Prostate gland (tissue), 2 donors: Measurements from ENCODE around the gene PPP2R5E. TPM values are rescaled to one million over a fixed set of nuclear protein-coding genes. Genes with fewer than 3 reads are reported as not detected.

Experiments used
- DNase-seq: peaks from one replicate; pipeline ENCODE4 v3.0.0-alpha.2; 2019; ENCODE audit warnings: low spot score
- H3K27ac ChIP-seq, 2 donors: fragments of 200-600 bp; sonication (generic); 2 replicates each; pipeline ENCODE4 v1.5.1; 2017 to 2019
- H3K27me3 ChIP-seq: fragments of 200-600 bp; sonication (generic); replicated peaks from 2 replicates; pipeline ENCODE4 v1.5.1; 2019; ENCODE audit not compliant: insufficient read depth
- H3K36me3 ChIP-seq, 2 donors: fragments of 200-600 bp; sonication (generic); 1 replicate in 1 of 2; 2 replicates in 1 of 2; pipeline versions ENCODE4 v1.5.1 to v1.8.1; 2017 to 2019
- H3K4me1 ChIP-seq: fragments of 200-600 bp; sonication (generic); replicated peaks from 2 replicates; pipeline ENCODE4 v1.5.1; 2019
- H3K4me3 ChIP-seq, 2 donors: fragments of 200-600 bp; sonication (generic); 2 replicates each; pipeline ENCODE4 v1.5.1; 2017 to 2019
- H3K9me3 ChIP-seq: fragments of 200-600 bp; sonication (generic); 2 replicates; pipeline ENCODE4 v1.5.1; 2017
- CTCF ChIP-seq, 4 experiments: fragments of 200-600 bp in 2 of 4; fragments of 450-650 bp in 2 of 4; sonication (generic) in 2 of 4; IDR thresholded peaks; 1 replicate in 3 of 4; 2 replicates in 1 of 4; pipeline ENCODE4 v1.5.1; 2016 to 2019; ENCODE audit warnings: antibody characterized with exemption in 4 of 4, mild to moderate bottlenecking in 2 of 4, moderate library complexity in 2 of 4
- POLR2A ChIP-seq: fragments of 450-650 bp; IDR thresholded peaks from one replicate; pipeline ENCODE4 v1.6.1; 2016; ENCODE audit warnings: antibody characterized with exemption, mild to moderate bottlenecking
- POLR2AphosphoS5 ChIP-seq: sonication (generic); formaldehyde crosslinking; IDR thresholded peaks from one replicate; pipeline ENCODE4 v1.6.1; 2017; ENCODE audit warnings: antibody characterized with exemption
- WGBS: methylation state at CpG from one replicate; pipeline ENCODE4 v1.1.5; 2018; 5-methylcytosine and 5-hydroxymethylcytosine counted together
- intact Hi-C: fragments of 100-400 bp; cut with DNase I; formaldehyde crosslinking; loops from one replicate; pipeline ENCODE4 v1.14.2; 2022
- total RNA-seq, 2 donors: library from RNA; depleted of rRNA; stranded (reverse); fragments of >200 nt; gene quantifications; one replicate each; pipeline ENCODE4 v1.1.0, GENCODE V29; 2016

The PPP2R5E gene
- total RNA-seq, 2 donors from 2014 or later, result 23.5 to 30.0 TPM

- intact Hi-C loops, result no loop called here
- 47% methylated on average over 3 of the region's 3 CpGs for WGBS
- no peaks in the 10 kb centered on the region for H3K4me1 ChIP-seq
- TF ChIP-seq POLR2A (no peak), CTCF (IDR thresholded peaks at IDR 0.05) (no peak), POLR2AphosphoS5 (no peak)
- H3K36me3 ChIP-seq, result no peaks in the 10 kb centered on the region
- H3K9me3 ChIP-seq, result no peaks in the 10 kb centered on the region
- H3K27me3 ChIP-seq, result no peaks in the 10 kb centered on the region
- no peak overlapping the region for H3K4me3 ChIP-seq
- DNase-seq, result no peak
- no peak overlapping the region for H3K27ac ChIP-seq
These were observed 197.4 kb downstream of the PPP2R5E start for GRCh38 chr14:63345826-63346225.

DNA sequence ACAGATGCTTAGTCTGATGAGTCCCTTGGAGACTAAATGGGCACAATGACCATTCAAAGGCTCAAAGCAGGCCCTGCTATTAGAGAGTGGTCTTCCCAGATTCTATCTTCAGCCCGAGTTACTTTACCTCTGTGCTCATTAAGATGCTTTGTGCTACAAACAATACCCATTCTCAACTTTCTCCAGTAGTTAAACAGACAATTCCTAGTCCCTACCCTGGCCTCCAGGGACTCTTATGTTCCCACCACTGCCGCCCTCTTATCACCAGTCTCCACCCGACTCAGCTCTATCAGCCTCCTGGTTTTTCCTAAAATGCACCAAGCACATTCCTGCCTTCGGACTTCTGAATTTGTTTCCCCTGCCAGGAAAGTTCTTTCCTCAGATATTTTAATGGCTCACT lies 198.8 kb downstream of the PPP2R5E start:
- DNase-seq, result no peak
- no peaks in the 10 kb centered on the region for H3K27me3 ChIP-seq
- no peaks in the 10 kb centered on the region for H3K36me3 ChIP-seq
- no peak overlapping the region for H3K27ac ChIP-seq
- H3K4me1 ChIP-seq, result no peaks in the 10 kb centered on the region
- TF ChIP-seq CTCF (IDR thresholded peaks at IDR 0.05) (no peak), POLR2A (no peak), POLR2AphosphoS5 (no peak)
- intact Hi-C loops, result no loop called here
- WGBS, result 74% methylated on average over 4 of the region's 4 CpGs
- no peaks in the 10 kb centered on the region for H3K9me3 ChIP-seq
- H3K4me3 ChIP-seq, result no peak overlapping the region

- 100% methylated on average over 1 of the region's 1 CpG for WGBS
- Histone ChIP-seq H3K27ac (no peak overlapping the region), H3K27me3 (no peaks in the 10 kb centered on the region), H3K4me1 (no peaks in the 10 kb centered on the region), H3K9me3 (no peaks in the 10 kb centered on the region), H3K36me3 (no peaks in the 10 kb centered on the region), H3K4me3 (no peak overlapping the region)
- DNase-seq, result no peak
- intact Hi-C loops, result no loop called here
- TF ChIP-seq CTCF (IDR thresholded peaks at IDR 0.05), result no peak
- no peak for TF ChIP-seq POLR2AphosphoS5
- no peak for TF ChIP-seq POLR2A
These were observed 199.3 kb downstream of the PPP2R5E start for GRCh38 chr14:63343878-63344277.

DNA sequence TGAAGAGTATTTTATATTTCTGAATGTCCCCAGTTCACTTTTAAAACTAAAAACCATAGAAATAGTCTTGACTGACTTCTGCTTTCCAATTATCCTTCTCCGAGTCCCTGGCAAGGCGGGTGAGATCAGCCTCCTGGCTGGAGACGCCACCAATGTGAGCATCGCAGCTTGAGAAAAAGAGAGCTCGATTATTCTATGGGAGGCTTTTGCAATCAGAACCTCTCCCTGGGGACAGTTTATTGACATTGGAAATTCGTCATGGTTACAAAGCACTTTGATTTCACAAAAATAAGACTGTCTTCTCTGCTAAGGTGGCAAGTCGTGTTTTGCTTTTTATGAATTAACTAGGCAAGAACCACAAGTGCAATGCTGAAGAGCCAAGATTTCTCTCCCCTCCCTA lies 200.8 kb downstream of the PPP2R5E start:
- H3K4me1 ChIP-seq, result no peaks in the 10 kb centered on the region
- intact Hi-C loops, result no loop called here
- H3K27ac ChIP-seq, result no peak overlapping the region
- H3K27me3 ChIP-seq, result no peaks in the 10 kb centered on the region
- no peak for DNase-seq
- 45% methylated on average over 7 of the region's 7 CpGs for WGBS
- H3K9me3 ChIP-seq, result no peaks in the 10 kb centered on the region
- no peak overlapping the region for H3K4me3 ChIP-seq
- no peaks in the 10 kb centered on the region for H3K36me3 ChIP-seq
- no peak for TF ChIP-seq POLR2A
- TF ChIP-seq CTCF (IDR thresholded peaks at IDR 0.05), result no peak
- no peak for TF ChIP-seq POLR2AphosphoS5

GRCh38 chr14:63328787-63329737 lies 214.1 kb downstream of the PPP2R5E start:
- H3K4me3 ChIP-seq, result no peak overlapping the region
- H3K27ac ChIP-seq, result no peak overlapping the region
- TF ChIP-seq CTCF (IDR thresholded peaks at IDR 0.05) (no peak), POLR2AphosphoS5 (no peak), POLR2A (no peak)
- no peaks in the 10 kb centered on the region for H3K9me3 ChIP-seq
- 72% methylated on average over 6 of the region's 6 CpGs for WGBS
- no peaks in the 10 kb centered on the region for H3K4me1 ChIP-seq
- H3K27me3 ChIP-seq, result no peaks in the 10 kb centered on the region
- DNase-seq, result no peak
- intact Hi-C loops, result no loop called here
- H3K36me3 ChIP-seq, result no peaks in the 10 kb centered on the region
